Activated CD4-positive, alpha-beta T cell treated with anti-CD3 and anti-CD28 coated beads for 4 hours (primary cell): ENCODE results near the gene CDC25A.

Experiments used
- DNase-seq, 2 donors: peaks; one replicate each; pipeline ENCODE4 v3.0.0-alpha.2; 2020

Gene CDC25A

DNA sequence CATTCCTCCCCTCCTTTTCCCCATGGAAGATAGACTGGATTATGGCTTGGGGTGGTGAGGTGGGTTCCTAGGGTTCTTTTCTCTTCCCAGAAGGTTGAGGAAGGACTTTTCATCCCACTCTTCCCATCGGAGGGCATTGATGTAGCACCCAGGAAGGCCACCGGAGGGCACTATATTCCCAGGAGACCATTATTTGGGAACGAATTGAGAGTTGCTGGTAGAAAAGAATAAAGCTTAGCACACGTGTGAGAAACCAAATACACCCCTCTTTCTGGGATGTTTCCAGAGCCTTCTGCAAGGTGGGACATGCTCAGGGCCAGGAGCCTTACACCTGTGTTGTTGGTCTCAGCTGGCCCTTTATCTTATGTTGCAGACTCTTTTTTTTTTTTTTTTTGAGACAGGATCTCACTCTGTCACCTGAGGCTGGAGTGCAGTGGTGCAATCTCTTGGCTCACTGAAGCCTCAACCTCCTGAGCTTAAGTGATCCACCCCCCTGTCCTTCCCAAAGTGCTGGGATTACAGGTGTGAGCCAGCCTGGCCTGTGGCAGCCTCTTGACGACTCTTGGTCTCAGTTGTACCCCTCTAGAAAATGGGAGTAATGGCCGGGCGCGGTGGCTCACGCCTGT is 6.3 kb upstream of the CDC25A start:
- DNase-seq: no peak

DNA sequence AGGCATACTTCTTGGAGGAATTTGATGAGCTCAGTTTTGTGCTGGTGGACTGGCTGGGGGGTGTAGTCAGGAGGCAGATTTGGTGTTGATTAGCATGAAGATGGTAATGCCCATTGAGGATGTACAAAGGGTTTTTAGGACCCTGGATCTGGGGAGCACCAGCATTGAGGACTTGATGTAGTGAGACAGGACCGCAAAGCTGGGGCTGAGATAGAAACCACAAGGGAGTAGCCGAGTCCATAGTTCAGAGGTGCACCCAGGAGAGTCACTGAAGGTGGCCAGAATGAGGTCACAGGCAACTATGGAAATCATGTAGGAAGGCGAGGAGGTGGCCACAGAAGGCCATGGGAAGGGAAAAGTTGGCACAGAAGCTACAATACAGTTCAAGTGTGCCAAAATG is 2.7 kb upstream of the CDC25A start:
- DNase-seq: no peak

DNA sequence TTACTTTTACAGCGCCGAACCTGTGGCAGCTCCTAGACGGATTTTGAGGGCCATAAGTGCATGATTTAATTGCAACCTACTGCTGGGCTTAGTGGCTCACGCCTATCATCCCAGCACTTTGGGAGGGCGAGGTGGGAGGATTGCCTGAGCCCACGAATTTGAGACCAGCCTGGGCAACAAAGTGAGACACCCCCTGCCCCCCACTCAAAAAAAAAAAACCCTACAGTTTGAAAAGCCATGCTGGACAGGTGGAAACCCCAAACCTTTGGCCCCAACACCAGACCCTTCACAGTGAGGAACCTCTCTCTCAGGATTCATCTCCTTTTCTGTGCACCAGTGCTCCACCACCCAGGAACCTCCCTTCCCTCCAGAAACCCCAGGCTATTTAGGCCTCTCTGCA is 1.1 kb upstream of the CDC25A start:
- DNase-seq: no peak

DNA sequence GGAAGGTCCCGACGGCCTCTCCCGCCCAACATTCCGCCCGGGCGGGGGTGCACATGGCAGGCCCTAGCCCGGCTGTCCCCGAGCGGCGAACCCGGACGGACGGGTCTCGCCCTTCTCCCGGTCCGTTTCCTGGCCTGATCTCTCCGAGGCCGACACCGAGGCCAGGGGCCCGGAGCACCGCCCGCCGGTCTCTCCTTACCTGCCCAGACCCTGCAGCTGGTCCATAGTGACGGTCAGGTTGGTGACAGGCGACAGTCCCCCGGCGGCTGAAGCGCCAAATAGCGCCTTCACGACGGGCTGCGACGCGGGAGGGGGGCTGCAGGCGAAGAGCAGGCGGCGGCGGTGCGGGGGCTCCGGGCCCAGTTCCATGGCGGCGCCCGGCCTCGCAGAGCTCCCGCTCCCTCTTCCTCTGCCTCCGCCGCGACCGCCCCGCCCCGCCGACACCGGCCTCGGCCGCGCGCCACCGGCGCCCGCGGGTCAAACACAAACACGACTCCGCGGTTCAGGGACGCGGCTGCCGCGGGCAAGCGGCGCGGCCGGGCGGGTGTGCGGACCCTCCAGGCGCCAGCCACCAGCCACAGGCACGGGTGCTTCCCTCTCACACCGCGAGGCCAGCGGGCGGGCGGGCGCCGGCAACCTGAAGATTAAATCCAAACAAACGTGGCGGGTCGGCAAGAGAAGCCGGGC is 495 bp downstream of the CDC25A start:
- DNase-seq: peak in 1 of 2 donors; percentile 1

DNA sequence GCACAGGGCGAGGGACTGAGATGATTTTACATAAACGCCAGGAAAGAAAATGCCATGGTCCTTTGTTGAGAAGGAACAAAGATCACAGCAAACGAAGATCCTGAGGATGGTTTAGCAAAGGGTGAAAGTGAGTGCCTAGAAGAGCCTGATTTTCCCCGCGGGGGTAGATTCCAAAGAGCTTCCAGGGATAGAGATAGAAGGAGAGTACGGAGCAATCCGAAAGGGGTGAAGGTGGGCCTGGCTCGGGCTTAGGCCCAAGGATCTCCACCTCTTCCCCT is 977 bp downstream of the CDC25A start:
- no peak for DNase-seq

DNA sequence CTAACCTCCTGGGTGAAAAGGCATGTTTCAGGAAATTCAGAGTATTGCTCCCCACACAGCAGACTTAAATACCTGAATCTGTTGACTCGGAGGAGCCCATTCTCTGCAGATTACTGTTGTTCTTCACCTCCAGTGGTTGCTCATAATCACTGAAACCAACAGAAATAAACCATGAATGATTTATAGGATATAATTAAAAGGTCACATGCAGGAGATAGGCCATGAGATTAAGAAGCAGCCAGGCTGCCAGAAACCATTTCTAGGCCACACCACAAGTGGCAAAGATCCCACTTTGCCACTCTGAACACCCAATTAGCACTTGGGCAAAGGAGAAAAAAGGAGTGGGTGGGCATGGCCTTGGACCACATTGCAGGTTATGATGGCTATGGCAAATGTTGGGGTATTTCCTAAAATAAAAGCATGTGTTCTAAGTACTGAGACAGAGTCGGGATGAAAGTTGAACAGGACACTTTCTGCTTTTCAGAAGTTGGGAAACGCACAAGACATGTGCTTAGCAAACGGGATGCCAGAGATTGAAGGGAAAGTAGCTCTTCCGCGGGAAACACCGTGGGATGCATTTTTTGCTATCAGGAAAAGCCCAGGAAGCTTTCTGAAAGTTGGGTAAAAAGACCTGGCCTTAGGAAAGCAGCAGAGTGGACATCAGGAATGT is 1.5 kb downstream of the CDC25A start:
- no peak for DNase-seq

DNA sequence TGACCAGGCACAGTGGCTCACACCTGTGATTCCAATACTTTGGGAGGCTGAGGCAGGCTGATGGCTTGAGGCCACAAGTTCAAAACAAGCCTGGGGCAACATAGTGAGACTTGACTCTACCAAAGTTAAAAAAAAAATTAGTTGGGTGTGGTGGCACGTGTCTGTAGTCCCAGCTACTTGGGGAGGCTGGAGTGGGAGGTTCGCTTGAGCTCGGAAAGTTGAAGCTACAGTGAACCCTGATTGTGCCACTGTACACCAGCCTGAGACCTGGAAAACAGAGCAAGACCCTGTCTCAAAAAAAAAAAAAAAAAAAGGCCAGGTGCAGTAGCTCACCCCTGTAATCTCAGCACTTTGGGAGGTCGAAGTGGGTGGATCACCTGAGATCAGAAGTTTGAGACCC is 3.1 kb downstream of the CDC25A start:
- no peak for DNase-seq

DNA sequence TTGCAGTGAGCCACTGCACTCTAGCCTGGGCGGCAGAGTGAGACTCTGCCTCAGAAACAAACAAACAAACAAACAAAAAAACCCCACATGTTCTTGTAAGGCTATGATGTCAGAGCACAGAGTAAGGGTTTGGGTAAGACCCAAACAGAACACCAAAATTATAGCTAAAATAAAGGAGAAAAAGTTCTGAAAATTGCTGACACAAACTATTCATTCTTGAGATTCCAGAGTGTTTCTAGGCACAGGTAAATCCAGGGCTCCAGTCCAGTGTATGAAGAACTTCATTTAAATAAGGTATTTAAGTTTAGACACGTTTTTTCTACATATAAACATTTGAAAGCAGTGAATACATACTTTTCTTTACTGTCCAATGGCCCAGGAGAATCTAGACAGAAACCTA is 3.9 kb downstream of the CDC25A start:
- DNase-seq: no peak

DNA sequence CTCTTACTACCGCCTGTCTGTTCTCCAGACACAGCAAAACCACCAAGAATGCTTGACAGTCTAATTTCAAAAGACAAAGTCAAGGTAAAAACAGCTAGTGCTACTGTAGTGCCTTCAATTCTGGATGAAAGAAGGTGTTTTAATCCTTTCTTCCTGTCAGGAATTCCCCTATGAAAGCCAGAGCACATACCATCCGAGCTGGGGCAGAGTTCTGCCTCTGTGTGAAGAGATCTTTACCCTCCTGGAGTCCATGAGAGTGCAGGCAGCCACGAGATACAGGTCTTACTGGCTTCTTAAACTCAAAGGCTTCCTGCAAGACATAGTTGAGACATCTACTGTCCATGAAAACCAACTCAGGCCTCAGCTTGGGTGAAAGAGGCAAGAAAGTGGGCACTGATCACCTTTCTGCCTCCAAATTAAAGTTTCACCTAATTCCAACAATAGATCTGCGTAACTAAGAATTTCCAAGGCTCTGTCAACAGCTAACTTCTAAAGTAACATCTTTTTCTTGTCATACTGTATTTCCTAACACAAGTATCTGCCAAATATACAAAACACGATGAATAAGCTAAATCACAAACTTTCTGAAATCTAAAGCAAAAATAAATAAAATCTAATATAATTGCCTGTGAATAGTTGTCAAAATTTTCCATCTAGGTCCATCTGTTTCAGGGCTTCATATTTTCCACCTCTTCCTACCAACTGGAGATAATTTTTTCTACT is 7.5 kb downstream of the CDC25A start:
- DNase-seq: no peak

DNA sequence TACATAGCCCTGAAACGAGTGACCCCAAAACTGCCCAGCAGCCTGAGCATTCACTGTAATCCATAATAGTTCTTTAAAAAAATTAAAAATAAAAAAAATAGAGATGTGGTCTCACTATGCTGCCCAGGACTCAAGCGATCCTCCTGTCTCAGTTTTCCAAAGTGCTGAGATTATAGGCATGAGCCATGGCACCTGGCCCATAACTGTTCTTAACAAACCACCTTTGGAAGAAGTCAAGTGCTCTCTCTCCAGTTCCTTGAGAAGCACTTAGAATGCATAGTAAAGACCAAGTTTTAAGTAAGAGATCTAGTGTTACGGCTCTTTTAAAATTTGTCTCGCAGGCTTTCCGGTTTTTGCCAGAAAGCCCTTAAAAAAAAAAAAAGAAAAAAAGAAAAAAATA is 8.2 kb downstream of the CDC25A start:
- no peak for DNase-seq

DNA sequence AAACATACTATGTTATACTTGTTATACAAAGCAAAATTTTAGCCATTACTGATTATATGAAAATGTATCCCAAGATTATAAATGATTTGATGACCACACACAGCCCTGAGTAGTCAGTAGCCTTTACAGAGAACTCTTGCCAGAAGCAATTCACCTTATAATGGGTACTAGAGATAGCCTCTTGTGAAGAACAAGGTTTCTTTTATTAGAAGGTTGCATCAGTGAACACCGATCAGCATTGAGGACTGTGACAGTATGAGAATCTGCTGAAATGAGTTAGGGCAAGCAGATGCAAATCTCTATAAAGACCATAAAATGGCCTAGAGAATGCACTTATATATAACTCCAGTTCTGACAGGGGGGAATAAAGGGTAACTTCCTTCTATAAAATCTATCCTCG is 10.1 kb downstream of the CDC25A start:
- no peak for DNase-seq

DNA sequence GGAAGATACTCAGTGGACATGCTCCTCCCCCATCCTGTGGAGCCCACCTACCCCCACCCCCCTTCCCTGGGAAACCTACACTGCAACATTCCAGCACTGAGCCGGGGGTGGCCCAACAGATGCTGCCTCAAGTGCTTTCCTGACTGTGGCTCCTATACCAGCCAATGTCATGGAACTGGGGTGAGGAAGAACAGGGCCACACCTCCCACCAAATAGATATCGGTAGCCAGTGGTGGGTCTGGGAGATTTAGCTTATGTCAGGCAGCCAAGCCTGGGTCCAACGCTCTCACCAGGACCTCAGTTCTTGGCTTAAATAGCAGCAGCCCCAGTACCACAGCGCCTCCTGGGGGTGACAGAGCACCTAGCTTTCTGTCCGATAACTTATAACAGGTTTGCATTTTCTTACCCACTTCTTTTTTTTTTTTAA is 30.3 kb downstream of the CDC25A start:
- peak; percentile 20 to 27 for DNase-seq

DNA sequence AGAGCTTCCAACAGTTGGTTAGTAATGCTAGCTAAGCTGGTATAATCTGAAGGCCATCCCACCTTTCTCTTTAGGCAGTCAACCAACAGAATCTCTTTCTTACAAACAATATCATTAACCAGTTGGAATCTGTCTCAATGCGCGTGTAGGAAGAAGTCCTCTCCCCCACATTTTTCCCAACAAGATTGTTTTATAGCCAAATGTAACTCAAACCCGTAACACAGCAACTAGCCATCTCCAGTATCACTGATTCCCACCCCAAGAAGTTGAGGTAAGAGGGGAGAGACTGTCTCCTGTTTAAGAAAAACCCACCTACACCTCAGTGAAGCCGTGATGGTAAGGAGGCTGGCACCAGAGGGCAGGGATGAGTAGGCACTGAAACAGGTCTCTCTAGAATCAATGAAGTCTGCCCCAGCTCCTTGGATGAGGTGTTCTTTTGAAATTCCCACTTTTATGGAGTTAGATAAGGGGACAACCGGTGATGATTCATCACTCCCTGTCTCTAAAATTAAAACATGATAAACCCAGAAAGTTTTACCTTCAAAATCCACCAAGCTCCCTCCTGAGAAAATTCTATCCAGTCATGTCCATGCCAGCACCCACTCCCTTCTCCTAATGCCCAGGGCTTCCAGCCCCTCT is 30.9 kb downstream of the CDC25A start:
- no peak for DNase-seq

DNA sequence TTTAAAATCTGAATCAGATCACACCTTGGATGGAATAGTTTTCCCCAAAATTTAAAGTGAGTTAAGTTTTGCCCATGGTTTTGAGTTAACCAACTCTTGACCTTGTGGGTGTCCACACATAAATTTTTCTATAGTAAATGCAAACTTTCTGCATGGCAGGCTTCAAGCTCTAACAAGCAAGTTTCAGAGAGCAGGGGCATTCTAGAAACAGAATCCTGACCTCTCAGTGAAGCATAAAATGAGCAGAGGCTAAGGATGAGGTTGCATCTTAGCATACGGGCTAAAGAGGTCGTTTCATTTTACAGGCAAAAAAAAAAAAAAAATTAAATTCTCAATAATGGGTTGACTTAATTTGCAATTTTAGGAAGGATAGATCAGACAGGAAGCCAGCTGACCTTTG is 32.1 kb downstream of the CDC25A start:
- no peak for DNase-seq

DNA sequence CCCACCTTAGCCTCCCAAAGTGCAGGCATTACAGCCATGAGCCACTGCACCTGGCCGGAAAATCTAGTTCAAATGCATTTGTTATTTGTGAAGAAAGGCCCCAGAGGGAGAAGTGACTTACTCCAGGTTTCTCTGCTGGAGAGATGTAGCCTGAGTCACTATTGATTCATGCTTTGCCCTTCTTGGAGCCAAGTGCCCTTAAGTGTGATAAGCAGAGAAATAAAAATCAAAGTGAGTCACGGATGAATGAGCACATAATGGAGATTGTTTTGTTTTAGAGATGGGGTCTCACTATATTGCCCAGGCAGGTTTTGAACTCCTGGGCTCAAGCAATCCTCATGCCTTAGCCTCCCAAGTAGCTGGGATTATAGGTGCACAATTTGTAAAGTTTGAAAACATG is 33.1 kb downstream of the CDC25A start:
- DNase-seq: no peak

DNA sequence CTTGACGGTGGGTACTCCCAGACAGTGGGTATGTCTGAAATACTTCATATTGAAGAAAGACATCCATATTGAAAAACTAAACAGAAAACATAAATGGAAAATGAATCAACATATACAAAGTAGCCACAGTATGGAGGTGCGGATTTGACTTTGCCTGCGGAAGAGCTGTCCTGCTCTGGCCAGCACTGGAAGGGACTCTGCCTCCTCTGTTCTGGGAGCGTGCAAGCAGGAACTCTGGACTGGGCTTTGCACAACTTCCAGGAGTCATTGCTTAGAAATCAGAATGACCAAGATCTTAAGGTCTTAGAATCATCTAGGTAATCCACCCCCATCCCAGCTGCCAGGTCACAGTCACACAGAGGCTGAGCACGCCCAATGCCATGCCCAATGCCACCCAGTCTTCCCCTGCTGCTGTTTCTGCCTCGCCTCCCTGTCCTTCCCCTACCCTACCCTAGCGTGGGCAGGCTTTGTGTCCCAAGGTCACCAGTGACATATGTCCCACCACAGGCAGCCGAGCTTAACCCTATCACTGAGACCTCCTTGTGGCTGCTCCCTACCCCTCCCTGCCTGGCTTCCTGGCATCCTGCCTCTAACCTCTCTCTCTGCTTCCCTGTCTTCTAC is 36.3 kb downstream of the CDC25A start:
- DNase-seq: no peak

DNA sequence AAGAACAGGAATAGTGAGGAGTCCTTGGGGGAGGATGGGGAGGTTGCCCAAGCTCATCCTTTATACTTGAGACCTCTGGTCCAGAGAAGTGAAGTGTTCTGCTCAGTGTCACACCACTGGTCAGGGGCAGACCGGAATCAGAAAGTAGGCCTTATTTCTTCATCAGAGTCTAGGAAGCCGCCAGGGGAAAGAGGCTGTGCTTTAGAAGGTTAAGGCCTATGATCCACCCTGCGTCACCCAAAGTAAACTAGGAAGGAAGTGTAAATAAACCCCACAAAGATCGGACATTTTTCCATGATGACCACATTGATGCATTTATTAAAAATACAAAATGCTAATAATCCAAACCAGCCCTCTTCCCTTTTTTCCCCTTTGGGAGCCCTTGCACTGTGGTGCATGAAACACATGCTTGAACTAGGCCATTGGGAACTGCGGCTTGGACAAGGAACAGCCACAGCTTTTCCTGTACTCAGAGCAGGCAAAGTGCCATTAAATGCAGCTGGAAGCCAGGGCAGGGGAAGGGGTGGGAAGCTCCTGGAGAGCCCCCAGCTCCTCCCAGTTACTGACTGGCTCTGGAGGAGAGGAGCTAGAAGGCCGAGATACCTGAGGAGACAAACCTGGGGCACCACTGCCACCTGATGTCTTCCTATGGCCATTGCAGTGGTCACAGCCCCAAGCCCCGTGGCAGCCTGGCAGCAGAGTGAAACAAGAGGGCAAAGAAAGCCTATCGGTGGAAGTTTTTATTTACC is 37.0 kb downstream of the CDC25A start:
- DNase-seq: peak; percentile 34 to 35

DNA sequence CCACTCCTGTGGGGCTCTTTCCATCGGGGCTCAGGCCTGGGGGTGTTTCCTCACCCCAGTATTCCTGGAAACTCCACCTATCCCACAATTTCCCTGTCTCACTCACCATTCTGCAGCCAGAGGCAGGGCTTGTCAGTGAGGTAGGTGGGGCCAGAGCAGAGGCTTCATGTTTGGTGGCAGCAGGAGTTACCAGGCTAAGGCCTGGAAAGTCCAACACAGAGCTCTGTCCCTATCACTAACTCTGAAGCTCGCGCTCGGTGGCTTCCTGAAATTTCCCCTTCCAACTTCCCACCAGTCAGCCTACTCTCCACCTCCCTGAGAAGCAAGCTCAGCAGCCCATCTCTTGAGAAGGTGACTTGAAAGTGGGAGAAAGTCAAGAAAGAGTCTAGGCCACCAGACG is 44.2 kb downstream of the CDC25A start:
- DNase-seq: no peak

DNA sequence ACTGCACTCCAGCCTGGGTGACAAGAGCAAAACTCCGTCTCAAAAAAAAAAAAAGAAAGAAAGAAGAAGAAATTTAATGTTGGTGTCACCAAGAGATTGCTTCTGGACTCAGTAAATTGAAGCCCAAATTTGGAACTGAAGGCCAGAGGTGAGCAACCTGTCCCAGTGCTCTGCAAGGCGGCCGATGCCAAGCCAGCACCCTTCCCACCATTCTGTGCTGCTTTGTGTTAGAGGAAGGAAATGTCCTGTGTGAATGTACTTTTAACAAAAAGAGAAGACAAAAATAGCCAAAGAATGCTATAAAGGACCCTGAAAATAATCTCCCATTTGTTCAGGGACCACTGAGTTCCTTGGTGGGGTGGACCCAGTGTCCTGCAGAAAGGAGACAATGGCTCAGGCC is 44.6 kb downstream of the CDC25A start:
- no peak for DNase-seq

DNA sequence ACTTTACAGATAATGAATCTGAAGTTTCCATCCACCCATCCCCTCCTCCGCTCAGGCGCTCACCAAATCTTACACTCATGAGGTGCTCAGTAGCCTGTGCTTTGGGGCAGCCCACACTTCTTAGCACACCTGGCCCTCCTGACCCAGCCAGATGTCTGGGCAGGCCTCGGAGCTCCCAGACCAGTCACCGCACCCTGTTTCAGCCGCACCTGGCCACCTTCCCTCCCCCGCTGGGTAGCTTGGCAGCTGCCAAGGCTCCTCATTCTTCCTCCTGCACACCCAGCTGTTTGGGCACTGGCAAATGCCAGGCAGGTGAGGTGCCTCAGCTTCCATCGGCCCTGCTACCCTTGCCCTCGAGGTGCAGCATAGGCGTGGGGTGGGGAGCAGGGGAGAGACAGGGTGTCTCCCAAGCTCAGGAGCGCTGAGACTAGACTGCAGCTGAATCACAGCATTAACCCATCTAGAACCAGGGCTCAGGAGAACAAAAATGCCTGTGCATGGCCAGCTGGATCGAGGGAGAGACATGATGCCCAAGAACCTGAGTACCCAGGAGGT is 45.8 kb downstream of the CDC25A start:
- no peak for DNase-seq

DNA sequence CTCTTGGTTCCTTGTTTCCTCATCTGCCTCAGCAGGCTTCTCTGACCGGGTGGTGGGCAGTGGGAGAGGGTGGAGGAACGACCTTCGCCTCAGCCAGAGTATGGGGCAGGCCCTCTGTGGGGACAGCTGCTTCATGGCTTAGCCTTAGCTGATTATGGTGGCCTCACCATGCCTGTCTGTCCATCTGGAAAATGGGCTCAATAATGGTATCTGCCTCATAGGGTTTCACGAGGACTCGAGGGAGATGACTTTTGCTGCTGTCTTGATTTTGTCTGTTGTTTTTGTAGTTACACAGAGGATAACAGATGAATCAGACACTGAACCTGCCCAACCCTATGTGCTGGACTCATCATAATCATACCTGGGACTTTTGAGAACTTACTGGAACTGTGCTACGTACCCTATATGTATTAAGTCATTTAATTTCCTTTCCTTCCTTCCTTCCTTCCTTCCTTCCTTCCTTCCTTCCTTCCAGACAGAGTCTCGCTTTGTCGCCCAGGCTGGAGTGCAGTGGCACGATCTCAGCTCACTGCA is 46.5 kb downstream of the CDC25A start:
- DNase-seq: no peak
